Progenitor cell of endocrine pancreas (in vitro differentiated cells): ENCODE data around the gene CHST13. TPM values are rescaled to one million over a fixed set of nuclear protein-coding genes. Genes with fewer than 3 reads are reported as not detected.

Source experiments
- DNase-seq: peaks from one replicate; pipeline ENCODE4 v3.0.0; 2021; ENCODE audit warnings: low spot score; ENCODE audit not compliant: unreplicated experiment
- H3K27ac Mint-ChIP-seq: 2 replicates; pipeline ENCODE4 v1.8.0; 2021; ENCODE audit warnings: mild to moderate bottlenecking, moderate library complexity, mixed read lengths
- H3K27me3 Mint-ChIP-seq: 2 replicates; pipeline ENCODE4 v1.8.0; 2021; ENCODE audit warnings: mixed read lengths
- H3K36me3 Mint-ChIP-seq: 2 replicates; pipeline ENCODE4 v1.8.0; 2022; ENCODE audit warnings: mixed read lengths; ENCODE audit not compliant: insufficient read depth
- H3K4me1 Mint-ChIP-seq: 2 replicates; pipeline ENCODE4 v1.8.0; 2021; ENCODE audit warnings: low read depth, mixed read lengths
- H3K4me3 Mint-ChIP-seq: 2 replicates; pipeline ENCODE4 v1.8.0; 2021; ENCODE audit warnings: low read depth, mild to moderate bottlenecking, moderate library complexity, mixed read lengths
- H3K9me3 Mint-ChIP-seq: 2 replicates; pipeline ENCODE4 v1.8.0; 2021; ENCODE audit warnings: low read depth, mixed read lengths
- total RNA-seq: library from RNA; stranded (reverse); gene quantifications from 2 replicates; pipeline ENCODE4 v1.2.1, GENCODE V29; 2021
- TF ChIP-seq, protein P1 (sequence below): fragments of 200-600 bp; sonication (generic); IDR thresholded peaks from one replicate; pipeline ENCODE4 v1.5.0; 2021; ENCODE audit warnings: antibody characterized with exemption, mild to moderate bottlenecking; ENCODE audit not compliant: unreplicated experiment

Gene CHST13
- total RNA-seq, 1 donor from 2014 or later, result 0.36 TPM

DNA sequence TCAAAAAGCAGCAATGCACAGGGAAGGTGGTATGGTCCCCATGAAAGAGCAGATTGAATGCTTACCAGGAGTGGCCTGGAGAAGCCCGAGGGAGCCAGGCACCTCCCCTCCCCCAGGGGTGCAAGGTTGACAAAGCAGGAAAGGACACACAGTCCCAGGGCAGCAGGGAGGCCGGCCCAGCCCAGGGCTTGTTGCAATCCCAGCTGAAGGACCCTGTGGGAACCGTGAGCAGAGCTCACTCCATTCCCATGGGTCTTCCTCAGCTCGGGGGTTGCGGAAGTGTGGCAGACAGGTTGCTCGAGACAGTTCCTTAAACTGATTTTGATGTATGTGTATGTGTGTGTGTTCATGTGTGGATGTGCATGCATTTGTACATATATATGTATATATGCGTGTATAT, 22.2 kb upstream of the CHST13 start:
- H3K36me3 Mint-ChIP-seq, result no peaks in the 10 kb centered on the region
- no peak overlapping the region for H3K4me3 Mint-ChIP-seq
- H3K27ac Mint-ChIP-seq, result no peak overlapping the region
- no peaks in the 10 kb centered on the region for H3K4me1 Mint-ChIP-seq
- TF ChIP-seq, protein P1, sequence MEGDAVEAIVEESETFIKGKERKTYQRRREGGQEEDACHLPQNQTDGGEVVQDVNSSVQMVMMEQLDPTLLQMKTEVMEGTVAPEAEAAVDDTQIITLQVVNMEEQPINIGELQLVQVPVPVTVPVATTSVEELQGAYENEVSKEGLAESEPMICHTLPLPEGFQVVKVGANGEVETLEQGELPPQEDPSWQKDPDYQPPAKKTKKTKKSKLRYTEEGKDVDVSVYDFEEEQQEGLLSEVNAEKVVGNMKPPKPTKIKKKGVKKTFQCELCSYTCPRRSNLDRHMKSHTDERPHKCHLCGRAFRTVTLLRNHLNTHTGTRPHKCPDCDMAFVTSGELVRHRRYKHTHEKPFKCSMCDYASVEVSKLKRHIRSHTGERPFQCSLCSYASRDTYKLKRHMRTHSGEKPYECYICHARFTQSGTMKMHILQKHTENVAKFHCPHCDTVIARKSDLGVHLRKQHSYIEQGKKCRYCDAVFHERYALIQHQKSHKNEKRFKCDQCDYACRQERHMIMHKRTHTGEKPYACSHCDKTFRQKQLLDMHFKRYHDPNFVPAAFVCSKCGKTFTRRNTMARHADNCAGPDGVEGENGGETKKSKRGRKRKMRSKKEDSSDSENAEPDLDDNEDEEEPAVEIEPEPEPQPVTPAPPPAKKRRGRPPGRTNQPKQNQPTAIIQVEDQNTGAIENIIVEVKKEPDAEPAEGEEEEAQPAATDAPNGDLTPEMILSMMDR, result no peak
- H3K27me3 Mint-ChIP-seq, result peaks cover 3% of the 10 kb centered on the region
- H3K9me3 Mint-ChIP-seq, result no peaks in the 10 kb centered on the region
- DNase-seq, result no peak

- H3K36me3 Mint-ChIP-seq, result no peaks in the 10 kb centered on the region
- no peaks in the 10 kb centered on the region for H3K4me1 Mint-ChIP-seq
- no peak overlapping the region for H3K27ac Mint-ChIP-seq
- no peak overlapping the region for H3K4me3 Mint-ChIP-seq
- no peak for DNase-seq
- no peaks in the 10 kb centered on the region for H3K9me3 Mint-ChIP-seq
- H3K27me3 Mint-ChIP-seq, result no peaks in the 10 kb centered on the region
- TF ChIP-seq, protein P1, result no peak
Measured at GRCh38 chr3:126502656-126503055, 21.3 kb upstream of the CHST13 start.

- Mint-ChIP-seq H3K4me1 (no peaks in the 10 kb centered on the region), H3K36me3 (no peaks in the 10 kb centered on the region), H3K4me3 (no peak overlapping the region), H3K27ac (no peak overlapping the region), H3K27me3 (no peaks in the 10 kb centered on the region), H3K9me3 (no peaks in the 10 kb centered on the region)
- DNase-seq, result no peak
- TF ChIP-seq, protein P1, result no peak
Measured at GRCh38 chr3:126503701-126504100, 20.3 kb upstream of the CHST13 start.

DNA sequence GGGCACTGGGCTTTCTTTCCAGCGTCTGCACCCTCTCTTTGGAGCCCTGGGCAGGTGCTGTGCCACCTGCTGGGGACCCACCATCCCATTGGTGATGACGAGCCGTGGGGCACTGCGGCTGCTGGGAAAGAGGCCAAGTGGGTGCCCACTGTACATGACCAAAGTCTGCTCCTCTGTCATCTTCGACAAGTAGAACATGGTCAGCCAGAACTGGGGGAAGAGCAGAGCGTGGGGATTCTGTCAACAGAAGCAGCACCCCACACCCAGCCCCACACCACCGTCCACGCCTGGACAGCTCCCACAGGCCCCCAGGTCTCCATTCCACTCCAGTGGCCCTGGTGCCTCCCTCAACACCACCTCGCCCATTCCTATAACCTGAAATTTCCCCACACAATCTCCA, 16.1 kb upstream of the CHST13 start:
- no peak overlapping the region for H3K27ac Mint-ChIP-seq
- DNase-seq, result no peak
- H3K4me1 Mint-ChIP-seq, result no peaks in the 10 kb centered on the region
- no peaks in the 10 kb centered on the region for H3K36me3 Mint-ChIP-seq
- TF ChIP-seq, protein P1, result no peak
- peaks cover 6% of the 10 kb centered on the region for H3K27me3 Mint-ChIP-seq
- no peaks in the 10 kb centered on the region for H3K9me3 Mint-ChIP-seq
- H3K4me3 Mint-ChIP-seq, result no peak overlapping the region

GRCh38 chr3:126508564-126508964, 15.4 kb upstream of the CHST13 start:
- TF ChIP-seq, protein P1, result no peak
- H3K36me3 Mint-ChIP-seq, result no peaks in the 10 kb centered on the region

More at GRCh38 chr3:126508564-126508964, 15.4 kb upstream of the CHST13 start:
- H3K4me3 Mint-ChIP-seq, result no peak overlapping the region
- H3K27ac Mint-ChIP-seq, result no peak overlapping the region
- no peaks in the 10 kb centered on the region for H3K4me1 Mint-ChIP-seq
- DNase-seq, result no peak
- no peaks in the 10 kb centered on the region for H3K9me3 Mint-ChIP-seq
- peaks cover 6% of the 10 kb centered on the region for H3K27me3 Mint-ChIP-seq
